ENCODE results near the gene ZNF653.

Gene ZNF653, protein sequence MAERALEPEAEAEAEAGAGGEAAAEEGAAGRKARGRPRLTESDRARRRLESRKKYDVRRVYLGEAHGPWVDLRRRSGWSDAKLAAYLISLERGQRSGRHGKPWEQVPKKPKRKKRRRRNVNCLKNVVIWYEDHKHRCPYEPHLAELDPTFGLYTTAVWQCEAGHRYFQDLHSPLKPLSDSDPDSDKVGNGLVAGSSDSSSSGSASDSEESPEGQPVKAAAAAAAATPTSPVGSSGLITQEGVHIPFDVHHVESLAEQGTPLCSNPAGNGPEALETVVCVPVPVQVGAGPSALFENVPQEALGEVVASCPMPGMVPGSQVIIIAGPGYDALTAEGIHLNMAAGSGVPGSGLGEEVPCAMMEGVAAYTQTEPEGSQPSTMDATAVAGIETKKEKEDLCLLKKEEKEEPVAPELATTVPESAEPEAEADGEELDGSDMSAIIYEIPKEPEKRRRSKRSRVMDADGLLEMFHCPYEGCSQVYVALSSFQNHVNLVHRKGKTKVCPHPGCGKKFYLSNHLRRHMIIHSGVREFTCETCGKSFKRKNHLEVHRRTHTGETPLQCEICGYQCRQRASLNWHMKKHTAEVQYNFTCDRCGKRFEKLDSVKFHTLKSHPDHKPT

DNA sequence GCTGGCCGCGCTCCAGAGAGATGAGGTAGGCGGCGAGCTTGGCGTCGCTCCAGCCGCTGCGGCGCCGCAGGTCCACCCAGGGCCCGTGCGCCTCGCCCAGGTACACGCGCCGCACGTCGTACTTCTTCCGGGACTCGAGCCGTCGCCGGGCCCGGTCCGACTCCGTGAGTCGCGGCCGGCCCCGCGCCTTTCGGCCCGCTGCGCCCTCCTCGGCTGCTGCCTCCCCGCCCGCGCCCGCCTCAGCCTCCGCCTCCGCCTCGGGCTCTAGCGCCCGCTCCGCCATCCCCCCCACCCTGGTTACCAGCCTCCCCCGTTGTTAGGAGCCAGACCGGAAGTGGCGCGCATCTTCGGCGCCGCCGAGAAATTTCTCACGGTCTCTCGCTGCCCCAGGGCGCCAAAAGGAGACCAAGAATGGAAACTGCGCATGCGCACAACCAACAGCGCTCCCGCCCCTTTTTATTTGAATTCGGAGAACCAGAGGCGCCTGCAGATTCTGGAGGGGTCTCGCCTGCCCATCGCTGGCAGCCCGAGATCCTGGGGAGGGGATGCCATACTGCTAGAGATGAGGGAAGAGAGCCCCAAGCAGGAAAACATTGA, at the start of gene ZNF653:
Gene ZNF653 (minus strand): TSS at position 336 of the 597 bp plus-strand sequence. CDS start 53 bp downstream, at position 283.
- DNase-seq (ENCODE audit: insufficient read length, low spot score) (peak; percentile 97), FAIRE-seq (peak; percentile 88)

DNA sequence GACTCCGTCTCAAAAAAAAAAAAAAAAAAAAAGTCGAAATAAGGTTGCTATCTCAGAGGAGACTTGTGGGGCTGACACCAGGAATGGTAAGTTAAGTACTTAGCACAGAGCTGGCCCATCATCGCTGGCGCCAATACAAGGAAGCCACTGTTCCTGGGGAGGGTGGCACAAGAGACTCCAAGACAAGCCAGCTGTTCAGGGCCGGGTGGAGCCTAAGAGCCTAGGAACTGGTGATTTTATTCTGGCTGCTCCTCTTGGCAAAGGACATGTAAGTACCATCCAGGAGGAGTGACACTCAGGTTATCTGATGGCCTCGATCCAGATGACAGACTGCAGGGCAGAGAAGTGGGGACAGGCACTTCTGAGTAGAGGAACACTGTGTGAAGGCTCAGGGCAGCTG, 49.6 kb upstream of the ZNF653 start:
- DNase-seq (ENCODE audit: insufficient read length, low spot score) (no peak), FAIRE-seq (no peak)

DNA sequence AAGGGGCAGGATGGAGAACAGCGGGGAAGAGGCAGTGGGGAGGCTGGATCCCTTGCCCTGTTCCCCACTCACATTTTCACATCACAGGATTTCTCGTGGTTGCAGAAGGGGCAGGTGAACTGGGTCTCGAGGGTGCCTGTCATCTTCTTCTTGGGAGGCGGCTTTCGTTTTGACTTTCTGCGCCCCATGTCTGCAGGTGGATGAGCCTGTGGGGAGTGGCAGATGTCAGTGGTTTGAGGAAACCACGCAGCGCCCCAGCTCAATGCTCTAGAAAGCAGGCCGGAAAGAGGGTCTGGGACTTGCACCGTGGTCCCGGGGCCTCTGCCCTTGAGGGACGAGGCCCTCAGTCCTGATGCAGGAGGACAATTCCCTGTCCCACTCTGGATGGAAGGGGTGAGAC, 48.5 kb upstream of the ZNF653 start:
- DNase-seq (ENCODE audit: insufficient read length, low spot score) (no peak), FAIRE-seq (no peak)

DNA sequence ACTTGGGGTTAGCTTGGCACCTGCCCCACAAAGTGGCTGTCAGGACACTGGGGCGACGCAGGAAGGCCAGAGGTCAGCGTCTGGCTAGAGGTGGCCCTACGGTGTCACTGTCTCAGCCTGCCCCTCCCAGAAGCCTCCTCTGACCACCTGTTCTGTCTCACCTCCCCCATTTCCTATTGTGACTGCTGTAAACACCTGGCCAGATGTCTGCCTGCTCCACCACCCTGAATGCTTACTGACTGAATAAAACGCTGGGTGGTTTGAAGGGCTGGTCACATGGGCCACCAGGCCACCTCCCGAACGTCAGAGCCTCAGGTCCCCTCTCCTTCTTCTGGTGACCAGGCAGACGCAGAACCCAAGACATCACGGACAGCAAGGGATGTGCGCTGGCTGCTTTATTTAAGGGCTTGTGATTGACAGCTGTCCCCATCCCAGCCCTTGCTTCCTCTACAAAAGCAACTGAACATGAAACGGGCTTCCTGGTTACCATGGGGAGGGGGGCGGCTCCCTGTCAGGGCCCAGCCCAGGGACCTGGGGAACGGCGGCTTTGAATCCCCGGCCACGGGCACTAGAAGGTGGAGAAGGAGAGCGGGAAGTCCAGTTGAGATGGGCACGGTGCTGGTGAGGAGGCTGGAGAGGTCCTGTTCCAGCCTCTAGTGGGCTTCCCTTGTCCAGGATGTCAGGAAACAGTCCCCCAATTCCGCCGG, 47.2 kb upstream of the ZNF653 start:
- FAIRE-seq: no peak
- DNase-seq (ENCODE audit: insufficient read length, low spot score): no peak

DNA sequence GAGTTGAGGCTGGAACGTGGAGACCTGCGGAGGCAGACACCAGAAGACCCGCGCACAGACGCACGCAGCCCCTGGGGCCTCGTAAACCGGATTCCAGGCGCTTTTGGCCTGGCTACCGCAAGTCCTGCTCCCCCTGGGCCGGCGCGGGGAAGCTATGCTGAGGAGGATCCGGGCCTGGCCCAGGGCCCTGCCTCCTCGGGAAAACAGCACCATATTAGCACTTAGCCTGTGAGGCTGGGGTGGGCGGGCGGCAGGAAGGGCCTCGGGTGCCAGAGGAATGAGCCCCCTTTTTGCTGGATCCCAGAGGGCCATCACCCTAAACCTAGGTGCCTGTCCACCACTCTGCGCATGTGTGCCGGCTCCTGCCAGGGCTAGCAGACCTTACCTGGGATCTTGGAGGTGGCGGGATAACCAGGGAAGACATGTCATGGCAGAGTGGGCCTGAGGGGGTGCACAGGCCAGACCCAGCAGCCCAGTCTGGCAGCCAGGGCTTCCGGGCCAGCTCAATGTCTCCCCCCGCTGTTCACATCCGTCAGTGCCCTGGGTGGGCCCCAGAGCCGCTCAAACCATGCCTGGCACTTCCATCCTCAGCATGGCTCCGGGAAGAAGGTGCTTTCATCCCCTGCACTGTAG, 46.1 kb upstream of the ZNF653 start:
- no peak for DNase-seq (ENCODE audit: insufficient read length, low spot score)

DNA sequence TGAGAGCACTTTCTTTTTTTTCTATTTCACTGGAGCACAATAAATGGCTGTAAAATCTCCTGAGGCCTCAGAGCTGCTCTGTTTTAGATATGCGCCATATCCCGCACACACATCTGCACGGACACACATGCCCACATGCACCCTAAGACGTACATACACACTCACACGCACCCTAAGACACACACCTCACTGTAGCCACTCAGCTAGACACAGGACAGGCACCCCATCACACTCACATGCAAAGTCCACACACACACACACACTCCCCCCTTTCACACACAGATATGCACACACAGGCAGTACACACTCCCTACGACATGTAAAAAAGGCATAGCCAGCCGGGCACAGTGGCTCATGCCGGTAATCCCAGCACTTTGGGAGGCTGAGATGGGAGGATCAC, 44.6 kb upstream of the ZNF653 start:
- no peak for FAIRE-seq

More for the DNA sequence above, 46.1 kb upstream of the ZNF653 start:
- no peak for FAIRE-seq

DNA sequence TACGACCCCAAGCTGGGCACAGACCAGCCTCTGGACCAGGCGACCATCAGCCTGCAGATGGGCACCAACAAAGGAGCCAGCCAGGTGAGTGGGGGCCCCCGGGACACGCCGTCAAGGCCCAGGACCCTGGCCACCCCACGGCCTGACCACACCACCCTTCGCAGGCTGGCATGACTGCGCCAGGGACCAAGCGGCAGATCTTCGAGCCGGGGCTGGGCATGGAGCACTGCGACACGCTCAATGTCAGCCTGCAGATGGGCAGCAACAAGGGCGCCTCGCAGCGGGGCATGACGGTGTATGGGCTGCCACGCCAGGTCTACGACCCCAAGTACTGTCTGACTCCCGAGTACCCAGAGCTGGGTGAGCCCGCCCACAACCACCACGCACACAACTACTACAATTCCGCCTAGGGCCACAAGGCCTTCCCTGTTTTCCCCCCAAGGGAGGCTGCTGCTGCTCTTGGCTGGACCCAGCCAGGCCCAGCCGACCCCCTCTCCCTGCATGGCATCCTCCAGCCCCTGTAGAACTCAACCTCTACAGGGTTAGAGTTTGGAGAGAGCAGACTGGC, 43.8 kb upstream of the ZNF653 start:
- DNase-seq (ENCODE audit: insufficient read length, low spot score): no peak
- FAIRE-seq: no peak

More for the DNA sequence above, 44.6 kb upstream of the ZNF653 start:
- no peak for DNase-seq (ENCODE audit: insufficient read length, low spot score)

DNA sequence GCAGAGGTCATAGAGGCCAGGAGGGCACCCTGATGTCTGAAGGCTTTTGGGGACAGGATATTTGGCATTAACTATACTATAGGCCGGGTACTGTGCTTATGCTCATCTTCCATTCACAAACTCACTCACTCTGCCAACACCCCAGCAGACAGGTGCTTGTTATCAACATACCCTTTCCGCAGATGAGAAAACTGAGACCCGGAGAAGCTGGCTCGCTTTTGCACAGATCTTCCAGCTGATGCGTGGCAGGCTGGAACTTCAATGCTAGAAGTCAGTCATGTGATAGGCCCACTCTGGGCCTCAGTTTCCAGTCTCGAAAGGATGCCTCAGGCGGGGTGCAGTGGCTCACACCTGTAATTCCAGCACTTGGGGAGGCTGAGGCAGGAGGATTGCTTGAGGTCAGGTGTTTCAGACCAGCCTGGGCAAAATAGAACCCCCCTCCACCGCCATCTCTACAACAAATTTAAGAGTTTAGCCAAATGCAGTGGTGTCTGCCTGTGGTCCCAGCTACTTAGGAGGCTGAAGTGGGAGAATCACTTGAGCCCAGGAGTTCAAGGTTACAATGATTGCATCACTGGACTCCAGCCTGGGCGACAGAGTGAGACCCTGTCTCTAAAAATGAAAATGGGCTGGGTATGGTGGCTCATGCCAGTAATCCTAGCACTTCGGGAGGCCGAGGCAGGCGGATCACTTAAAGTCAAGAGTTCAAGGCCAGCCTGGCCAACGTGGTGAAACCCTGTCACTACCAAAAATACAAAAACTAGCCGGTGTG, 42.5 kb upstream of the ZNF653 start:
- FAIRE-seq: no peak

DNA sequence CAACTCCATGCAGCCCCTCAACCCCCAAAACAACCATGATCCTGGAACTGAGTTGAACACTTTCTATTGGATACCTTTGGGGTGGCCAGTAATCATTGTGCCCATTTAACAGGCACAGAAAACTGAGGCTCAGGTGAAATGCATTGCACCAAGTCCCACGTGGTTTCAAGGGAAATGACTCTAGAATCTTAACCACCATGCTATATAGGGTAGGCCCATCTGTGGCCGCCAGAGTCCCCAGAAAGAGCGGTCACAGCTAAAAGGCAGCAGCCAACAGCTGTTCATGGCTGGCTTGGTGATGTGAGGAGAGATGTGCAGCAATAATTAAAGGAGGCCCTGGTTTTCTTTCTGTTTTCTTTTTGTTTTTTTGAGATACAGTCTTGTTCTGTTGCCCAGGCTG, 35.6 kb upstream of the ZNF653 start:
- FAIRE-seq: no peak

More for the DNA sequence above, 42.5 kb upstream of the ZNF653 start:
- no peak for DNase-seq (ENCODE audit: insufficient read length, low spot score)

DNA sequence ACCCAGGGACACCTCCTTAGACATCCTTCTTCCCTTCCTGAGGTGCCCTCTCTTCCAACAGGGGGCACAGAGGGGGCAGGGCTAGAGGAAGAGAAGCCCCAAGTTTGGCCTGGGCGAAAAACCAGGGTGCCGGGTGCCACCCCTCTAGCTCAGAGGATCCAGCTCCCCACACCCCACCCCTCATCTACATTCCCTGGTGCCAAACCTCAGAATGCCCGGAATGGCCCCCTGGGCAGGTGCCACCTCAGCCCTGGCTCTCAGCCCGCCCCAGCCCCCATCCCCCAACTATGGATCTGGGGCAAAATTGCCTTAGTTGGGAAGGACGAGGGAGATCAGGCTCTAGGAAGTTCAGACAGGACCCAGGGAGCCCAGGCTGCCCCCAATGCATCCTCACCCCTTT, 35.0 kb upstream of the ZNF653 start:
- FAIRE-seq: no peak

More for the DNA sequence above, 35.6 kb upstream of the ZNF653 start:
- DNase-seq (ENCODE audit: insufficient read length, low spot score): no peak

DNA sequence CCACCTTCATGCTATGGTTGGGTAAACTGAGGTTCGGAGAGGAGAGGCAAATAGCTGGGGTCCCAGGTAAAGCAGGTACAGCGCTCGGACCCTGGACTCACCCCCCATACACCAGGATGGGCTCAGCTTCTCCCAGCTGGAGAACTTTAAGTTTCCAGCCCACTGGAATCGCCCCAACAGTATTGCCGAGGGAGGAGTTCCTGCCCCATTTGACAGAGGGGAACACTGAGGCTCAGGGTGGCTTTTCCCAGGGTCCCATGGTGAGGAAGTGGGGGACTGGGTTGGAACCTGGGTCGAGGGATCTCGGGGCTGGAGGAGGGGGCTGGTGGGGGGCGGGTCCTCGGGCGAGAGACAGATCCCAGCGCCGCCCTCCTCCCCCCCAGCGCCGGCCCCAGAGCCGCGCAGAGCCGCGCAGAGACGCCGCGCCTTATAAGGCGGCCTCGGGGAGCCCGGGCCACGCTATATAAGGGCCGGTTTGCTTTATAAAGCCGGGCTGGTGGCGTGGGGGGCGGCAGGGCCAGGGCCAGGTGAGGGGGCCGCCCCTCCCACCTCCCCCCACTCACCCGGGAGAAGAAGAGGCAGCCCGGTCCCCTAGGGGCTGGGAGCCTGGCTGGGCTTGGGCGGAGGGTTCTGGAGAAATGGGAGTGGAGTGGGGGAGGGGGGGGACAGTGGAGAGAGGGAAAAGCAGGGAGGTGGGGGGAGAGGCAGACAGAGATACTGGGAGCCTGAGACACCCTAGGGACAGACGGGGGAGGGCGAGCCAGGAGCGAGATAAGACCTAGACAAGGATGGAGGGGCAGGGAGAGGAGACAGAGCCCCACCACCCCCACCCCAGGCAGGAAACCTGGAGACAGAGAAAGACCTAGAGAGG, 34.1 kb upstream of the ZNF653 start:
- no peak for FAIRE-seq
- no peak for DNase-seq (ENCODE audit: insufficient read length, low spot score)

More for the DNA sequence above, 35.0 kb upstream of the ZNF653 start:
- no peak for DNase-seq (ENCODE audit: insufficient read length, low spot score)

DNA sequence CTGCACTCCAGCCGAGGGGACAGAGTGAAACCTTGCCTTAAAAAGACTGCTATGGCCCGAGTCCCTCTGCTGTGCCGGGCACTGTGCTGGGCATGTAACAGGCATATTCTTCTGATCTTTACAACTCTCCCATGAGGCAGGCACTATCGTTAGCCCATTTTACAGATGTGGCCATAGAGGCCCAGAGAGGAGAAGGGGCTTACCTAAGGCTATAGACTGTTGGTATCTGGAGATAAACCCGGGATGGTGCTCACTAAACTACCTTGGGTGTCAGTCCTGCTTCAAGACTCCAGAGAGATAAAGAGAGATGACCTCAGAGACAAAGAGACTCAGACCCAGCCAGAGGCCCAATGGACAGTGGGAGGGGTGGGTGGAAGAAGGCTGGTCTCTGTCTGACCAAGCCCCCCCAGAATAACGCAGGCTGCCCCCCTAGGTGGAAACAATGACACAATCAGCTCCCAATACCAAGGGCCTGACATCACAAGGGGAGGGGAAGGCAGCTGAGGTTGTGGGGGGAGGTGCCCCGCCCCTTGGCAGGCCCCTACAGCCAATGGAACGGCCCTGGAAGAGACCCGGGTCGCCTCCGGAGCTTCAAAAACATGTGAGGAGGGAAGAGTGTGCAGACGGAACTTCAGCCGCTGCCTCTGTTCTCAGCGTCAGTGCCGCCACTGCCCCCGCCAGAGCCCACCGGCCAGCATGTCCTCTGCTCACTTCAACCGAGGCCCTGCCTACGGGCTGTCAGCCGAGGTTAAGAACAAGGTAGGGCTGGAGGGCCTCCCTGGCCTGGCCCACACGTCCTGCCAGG, 32.8 kb upstream of the ZNF653 start, which contains the start of gene CNN1:
Gene CNN1 (plus strand): TSS at position 620 of the 805 bp plus-strand sequence. CDS start 77 bp downstream, at position 697.
- FAIRE-seq: no peak
- peak; percentile 80 for DNase-seq (ENCODE audit: insufficient read length, low spot score)

DNA sequence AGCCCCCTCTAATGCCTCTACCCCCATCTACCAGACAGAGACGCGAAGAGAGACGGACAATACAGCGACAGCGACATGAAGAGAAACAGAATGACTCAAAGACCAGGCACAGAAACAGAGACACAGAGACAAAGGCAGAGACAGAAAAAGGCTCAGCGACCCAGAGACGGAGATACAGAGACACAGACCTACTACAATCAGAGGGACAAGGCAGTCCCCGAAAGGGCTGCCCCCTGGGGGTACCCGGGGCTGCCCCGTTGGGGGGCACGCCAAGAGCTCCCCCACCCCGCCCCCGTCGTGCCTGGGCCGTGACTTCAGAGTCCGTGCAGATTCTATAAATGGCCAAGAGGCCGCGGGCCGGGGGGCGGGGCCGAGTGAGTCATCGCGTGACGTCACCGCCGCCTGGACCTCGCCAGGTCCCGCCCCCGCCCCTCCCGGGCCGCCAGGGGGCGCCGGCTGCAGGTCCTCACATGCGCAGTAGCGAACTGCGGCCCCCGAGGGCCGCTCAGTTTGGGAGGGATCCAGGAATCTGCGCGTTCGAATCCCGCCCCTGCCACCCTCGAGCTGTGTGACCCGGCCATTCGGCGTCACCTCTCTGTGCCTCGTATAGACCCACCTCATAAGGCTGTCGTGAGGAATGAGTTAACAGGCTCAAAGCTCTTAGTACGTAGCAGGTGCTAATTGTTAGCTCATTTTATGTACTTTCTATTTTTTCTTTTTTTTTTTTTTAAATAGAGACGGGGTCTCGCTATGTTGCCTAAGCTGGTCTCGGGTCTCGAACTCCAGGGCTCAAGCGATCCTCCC, 30.4 kb upstream of the ZNF653 start:
- DNase-seq (ENCODE audit: insufficient read length, low spot score) (peak; percentile 91), FAIRE-seq (peak; percentile 88)

DNA sequence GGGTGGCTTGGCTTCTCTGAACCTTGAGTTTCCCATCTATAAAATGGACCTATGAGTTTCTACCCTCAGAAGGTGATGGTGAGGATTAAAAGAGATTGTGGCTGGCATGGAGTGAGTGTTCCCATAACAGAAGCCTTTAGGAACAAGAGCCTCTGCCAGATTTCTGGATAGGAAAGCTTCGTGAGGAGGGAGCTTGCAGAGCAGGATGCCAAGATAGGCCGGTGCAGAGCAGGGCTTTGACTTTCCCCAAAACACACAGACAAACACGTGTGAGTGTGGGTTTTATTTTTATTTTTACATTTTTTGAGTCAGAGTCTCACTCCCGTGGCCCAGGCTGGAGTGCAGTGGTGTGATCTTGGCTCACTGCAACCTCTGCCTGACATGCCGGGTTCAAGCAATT, 29.3 kb upstream of the ZNF653 start:
- FAIRE-seq (no peak), DNase-seq (ENCODE audit: insufficient read length, low spot score) (no peak)

DNA sequence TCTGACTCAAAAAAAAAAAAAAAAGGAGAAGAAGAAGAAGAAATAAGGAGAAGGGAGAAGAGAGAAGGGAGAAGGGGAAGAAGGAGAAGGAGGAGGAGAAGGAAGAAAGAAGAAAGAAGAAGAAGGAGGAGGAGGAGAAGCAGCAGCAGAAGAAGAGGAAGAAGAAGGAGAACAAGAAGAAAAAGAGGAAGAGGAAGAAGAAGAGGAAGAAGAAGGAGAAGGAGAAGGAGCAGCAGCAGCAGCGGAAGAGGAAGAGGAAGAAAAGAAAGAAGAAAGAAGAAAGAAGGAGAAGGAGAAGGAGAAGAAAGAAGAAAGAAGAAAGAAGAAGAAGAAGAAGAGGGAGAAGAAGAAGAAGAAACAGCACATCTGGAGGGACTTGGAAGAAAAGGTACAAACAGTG, 28.9 kb upstream of the ZNF653 start:
- FAIRE-seq: no peak
- no peak for DNase-seq (ENCODE audit: insufficient read length, low spot score)

DNA sequence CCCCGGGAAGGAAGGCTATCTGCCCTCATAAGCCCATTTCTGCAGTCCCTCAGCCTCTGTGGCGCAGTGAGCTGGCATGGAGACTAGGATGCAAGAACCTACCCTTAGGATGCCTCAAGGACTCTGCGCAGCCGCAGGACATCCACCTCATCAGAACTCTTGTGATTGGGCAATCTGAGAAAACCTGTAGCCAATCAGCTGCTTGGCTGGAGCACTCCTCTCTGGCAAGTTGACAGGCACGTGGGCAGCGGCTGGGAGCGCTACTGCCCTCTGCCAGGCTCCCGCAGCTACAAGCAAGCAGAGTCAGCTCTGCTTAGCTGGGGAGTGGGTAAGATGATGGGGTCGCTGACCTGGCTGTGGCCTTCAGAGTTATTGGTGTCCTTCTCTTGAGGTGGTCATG, 24.8 kb upstream of the ZNF653 start:
- DNase-seq (ENCODE audit: insufficient read length, low spot score): no peak
- FAIRE-seq: no peak
